ENCODE data around the gene DDX46.
"Not testable (repeated sequence)": the region's sequence is repeated elsewhere in the genome, so short reads cannot be mapped to it uniquely, and the experiment has no call there.

DDX46 gene

GRCh38 chr5:134845852-134846640, 87.5 kb downstream of the DDX46 start, which contains the start of gene C5orf24:
C5orf24 (plus strand) TSS chr5:134845968; CDS start chr5:134854901, 8,933 bp downstream.
- DNase-seq, result peak; percentile 95

DNA sequence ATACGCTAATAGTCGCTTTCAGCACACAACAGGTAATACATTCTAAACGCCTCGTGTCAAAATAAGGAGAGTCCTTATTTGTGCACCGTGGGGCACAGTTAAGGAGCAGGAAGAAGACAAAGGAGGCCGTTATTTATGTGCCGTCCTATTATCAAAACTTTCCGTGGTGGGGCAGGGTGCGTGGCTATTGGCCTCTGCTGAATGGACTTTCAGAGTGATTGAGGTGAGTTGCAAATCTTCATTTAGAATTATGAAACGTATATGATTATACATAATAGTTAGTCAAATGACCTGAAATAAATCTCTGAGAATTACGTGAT, 88.0 kb downstream of the DDX46 start:
- DNase-seq, result no peak

- not testable (repeated sequence) for DNase-seq
These were observed 90.9 kb downstream of the DDX46 start for GRCh38 chr5:134849434-134849933.

DNA sequence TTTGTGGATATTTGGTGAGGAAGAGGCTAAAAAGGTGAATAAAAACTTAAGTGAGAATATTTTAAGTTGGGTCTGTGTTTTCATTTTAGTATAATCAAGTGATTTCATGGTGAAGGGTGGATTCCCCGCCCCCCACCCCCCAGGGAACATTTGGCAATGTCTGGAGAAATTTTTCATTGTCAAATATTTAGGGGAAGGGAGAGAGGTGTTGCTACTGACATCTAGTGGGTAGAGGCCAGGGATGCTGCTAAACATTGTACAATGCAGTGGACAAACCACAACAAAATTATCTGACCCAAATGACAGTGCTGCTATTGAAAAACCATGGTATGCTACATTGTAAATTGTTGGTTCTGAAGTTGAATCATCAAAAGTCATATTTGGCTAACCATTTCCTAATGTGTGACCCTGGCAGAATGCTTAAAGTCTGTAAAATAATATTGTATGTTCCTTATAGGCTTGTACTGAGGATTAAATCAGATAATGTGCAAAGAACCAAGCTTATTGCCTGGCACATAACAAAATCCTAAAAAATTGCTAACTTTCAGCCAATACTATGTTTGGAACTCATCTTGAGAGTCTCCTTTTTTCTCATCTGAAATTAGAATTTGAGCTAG, 92.8 kb downstream of the DDX46 start:
- peak; percentile 4 for DNase-seq

GRCh38 chr5:134856465-134856864, 97.9 kb downstream of the DDX46 start:
- DNase-seq, result not testable (repeated sequence)

- no peak for DNase-seq
These were observed 98.8 kb downstream of the DDX46 start for GRCh38 chr5:134857401-134857800.

- no peak for DNase-seq
These were observed 106.1 kb downstream of the DDX46 start for GRCh38 chr5:134864707-134865106.

- DNase-seq, result no peak
These were observed 114.9 kb downstream of the DDX46 start for GRCh38 chr5:134873494-134873893.

- peak; percentile 89 for DNase-seq
These were observed 115.6 kb downstream of the DDX46 start, which contains the start of gene TXNDC15 for GRCh38 chr5:134873987-134874830. TXNDC15 (plus strand) TSS chr5:134874371; CDS start chr5:134874428, 57 bp downstream.

- DNase-seq, result peak; percentile 64
These were observed 116.5 kb downstream of the DDX46 start for GRCh38 chr5:134874831-134875655.

GRCh38 chr5:134877159-134877558, 118.6 kb downstream of the DDX46 start:
- DNase-seq, result no peak

GRCh38 chr5:134878403-134878802, 119.8 kb downstream of the DDX46 start:
- no peak for DNase-seq

DNA sequence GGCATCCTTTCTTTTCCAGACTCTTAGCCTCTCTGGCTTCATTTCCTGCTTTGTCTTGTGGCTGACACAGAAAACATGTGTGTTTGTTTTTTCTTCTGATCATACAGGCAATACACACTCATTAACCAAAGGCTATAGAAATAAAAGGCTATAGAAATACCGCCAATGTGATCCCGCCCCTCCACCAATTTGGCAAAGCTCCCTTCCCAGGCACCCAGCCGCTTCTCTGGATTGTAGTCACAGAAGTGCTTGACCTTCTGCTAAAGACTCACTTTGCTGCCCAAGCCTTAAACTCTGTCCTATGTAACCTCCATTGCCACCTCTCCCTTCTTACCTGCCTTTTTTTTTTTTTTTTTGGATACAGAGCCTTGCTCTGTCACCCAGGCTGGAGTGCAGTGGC, 120.9 kb downstream of the DDX46 start:
- DNase-seq, result no peak

Data from midbrain (tissue), 1 donor.